ENCODE results near the gene COPS2.

DNA sequence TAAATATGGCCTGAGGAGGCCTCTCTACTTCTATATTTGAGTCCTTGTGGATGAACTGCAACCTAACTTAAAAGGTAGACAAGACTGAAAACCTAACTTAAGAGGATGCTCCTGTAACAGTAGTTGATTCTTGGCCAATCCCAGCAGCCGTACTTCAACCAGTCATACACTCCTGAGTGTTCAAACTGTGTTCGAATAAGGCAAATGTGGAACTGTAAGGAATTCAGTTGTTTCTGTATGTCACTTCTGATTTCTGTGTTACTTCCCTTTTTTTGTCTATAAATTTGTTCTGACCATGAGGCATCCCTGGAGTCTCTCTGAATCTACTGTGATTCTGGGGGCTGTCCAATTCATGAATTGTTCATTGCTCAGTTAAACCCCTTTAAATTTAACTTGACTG lies 35.2 kb upstream of the COPS2 start:
- TF ChIP-seq, protein P1, sequence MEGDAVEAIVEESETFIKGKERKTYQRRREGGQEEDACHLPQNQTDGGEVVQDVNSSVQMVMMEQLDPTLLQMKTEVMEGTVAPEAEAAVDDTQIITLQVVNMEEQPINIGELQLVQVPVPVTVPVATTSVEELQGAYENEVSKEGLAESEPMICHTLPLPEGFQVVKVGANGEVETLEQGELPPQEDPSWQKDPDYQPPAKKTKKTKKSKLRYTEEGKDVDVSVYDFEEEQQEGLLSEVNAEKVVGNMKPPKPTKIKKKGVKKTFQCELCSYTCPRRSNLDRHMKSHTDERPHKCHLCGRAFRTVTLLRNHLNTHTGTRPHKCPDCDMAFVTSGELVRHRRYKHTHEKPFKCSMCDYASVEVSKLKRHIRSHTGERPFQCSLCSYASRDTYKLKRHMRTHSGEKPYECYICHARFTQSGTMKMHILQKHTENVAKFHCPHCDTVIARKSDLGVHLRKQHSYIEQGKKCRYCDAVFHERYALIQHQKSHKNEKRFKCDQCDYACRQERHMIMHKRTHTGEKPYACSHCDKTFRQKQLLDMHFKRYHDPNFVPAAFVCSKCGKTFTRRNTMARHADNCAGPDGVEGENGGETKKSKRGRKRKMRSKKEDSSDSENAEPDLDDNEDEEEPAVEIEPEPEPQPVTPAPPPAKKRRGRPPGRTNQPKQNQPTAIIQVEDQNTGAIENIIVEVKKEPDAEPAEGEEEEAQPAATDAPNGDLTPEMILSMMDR (IDR thresholded peaks at IDR 0.05): no peak
- TF ChIP-seq POLR2A (IDR thresholded peaks at IDR 0.05): no peak
